COR-L47 (cell line): ENCODE data around the gene FTSJ3.
"Not testable (repeated sequence)": the region's sequence is repeated elsewhere in the genome, so short reads cannot be mapped to it uniquely, and the experiment has no call there.

Experiments used
- DNase-seq: peaks from one replicate; lab custom pipeline; 2025; lab: John Stamatoyannopoulos, UW

Gene FTSJ3

GRCh38 chr17:63827002-63827800 is at the start of gene FTSJ3, which contains the start of gene PSMC5:
Gene FTSJ3, minus strand, starts transcription at chr17:63827663. Its CDS starts 761 bp downstream, at chr17:63826902.
Gene PSMC5, plus strand, starts transcription at chr17:63827431. Its CDS starts 60 bp downstream, at chr17:63827491.
- DNase-seq, result peak; percentile 93

GRCh38 chr17:63874693-63875092 is 47.2 kb upstream of the FTSJ3 start:
- not testable (repeated sequence) for DNase-seq

- DNase-seq, result not testable (repeated sequence)
Observed at GRCh38 chr17:63874061-63874626, 46.7 kb upstream of the FTSJ3 start.

GRCh38 chr17:63873577-63873976 is 46.1 kb upstream of the FTSJ3 start, which contains the start of gene CSH2:
Gene CSH2, minus strand, starts transcription at chr17:63873677. Its CDS starts 63 bp downstream, at chr17:63873614.
- not testable (repeated sequence) for DNase-seq

GRCh38 chr17:63871646-63872365 is 44.3 kb upstream of the FTSJ3 start:
- DNase-seq, result not testable (repeated sequence)

- DNase-seq, result not testable (repeated sequence)
Observed at GRCh38 chr17:63870292-63870665, 42.8 kb upstream of the FTSJ3 start.

DNA sequence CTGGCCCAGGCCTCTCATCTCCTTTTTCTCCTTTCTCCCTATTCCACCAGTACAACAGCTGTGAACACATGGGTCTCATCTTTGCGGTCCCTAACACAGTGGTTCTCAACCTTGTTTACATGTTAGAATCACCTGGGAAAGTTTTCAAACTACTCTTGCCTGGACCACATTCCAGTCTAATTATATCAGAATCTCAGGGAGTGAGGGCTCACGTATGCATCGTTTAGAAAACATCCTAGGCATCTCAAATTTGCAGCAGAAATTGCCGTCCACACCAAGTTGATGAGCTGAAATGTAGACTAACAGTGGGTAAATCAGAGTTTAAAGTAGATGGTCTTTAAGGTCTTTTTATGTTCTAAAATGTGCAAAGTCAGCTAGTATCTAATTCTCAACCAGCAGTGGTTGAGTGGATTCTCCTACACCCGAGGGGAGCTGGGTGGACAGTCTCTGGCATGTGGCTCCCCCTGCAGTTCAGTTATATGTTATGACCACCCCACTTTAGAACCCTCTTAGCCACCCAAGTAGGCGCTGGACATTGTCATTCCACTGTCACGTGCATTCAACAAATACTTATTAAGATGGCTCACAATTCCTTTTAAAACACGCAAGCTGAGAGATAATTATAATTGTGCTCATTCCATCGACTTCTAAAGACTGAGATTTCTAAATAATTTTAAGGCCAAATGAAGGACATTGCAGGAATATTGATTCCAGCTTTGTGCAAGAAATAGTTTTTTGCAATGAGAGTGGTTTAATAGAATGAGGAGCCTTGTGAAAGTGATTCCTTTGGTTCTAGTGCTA is 42.2 kb upstream of the FTSJ3 start:
- DNase-seq, result not testable (repeated sequence)

DNA sequence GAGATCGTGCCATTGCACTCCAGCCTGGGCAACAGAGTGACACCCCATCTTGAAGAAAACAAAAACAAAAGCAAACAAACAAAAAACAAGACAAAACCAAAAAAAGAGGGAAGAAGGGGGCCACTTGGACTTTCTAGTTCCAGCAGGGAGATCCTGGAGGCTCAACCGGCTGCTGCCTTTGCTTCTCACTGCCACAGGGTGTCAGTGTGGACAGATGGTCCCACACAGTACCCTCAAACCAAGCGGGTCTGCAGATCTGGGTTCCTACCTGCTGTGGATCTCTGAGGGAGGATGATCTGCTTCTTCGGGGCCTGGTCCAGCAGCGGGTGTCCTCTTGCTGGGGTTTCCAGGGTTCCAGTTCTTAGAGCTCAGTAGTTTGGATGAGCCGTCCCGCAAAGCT is 39.2 kb upstream of the FTSJ3 start:
- not testable (repeated sequence) for DNase-seq

GRCh38 chr17:63859257-63859656 is 31.8 kb upstream of the FTSJ3 start:
- DNase-seq, result no peak

- not testable (repeated sequence) for DNase-seq
Observed at GRCh38 chr17:63856425-63856824, 29.0 kb upstream of the FTSJ3 start.

- no peak for DNase-seq
Observed at GRCh38 chr17:63855185-63855584, 27.7 kb upstream of the FTSJ3 start.

- DNase-seq, result no peak
Observed at GRCh38 chr17:63854709-63855108, 27.2 kb upstream of the FTSJ3 start.

DNA sequence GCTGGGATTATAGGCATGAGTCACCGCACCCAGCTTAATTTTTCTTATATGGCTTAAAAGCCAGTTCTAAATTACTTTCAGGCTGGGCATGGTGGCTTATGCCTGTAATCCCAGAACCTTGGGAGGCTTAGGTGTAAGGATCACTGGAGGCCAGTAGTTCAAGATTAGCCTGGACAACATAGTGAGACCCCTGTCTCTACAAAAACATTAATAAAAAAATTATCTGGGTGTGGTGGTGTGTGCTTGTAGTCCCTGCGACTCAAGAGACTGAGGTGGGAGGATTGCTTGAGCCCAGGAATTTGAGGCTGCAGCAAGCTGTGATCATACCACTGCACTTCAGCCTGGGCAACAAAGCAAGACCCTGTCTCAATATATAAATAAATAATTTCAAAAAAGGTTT is 25.8 kb upstream of the FTSJ3 start:
- DNase-seq, result no peak

DNA sequence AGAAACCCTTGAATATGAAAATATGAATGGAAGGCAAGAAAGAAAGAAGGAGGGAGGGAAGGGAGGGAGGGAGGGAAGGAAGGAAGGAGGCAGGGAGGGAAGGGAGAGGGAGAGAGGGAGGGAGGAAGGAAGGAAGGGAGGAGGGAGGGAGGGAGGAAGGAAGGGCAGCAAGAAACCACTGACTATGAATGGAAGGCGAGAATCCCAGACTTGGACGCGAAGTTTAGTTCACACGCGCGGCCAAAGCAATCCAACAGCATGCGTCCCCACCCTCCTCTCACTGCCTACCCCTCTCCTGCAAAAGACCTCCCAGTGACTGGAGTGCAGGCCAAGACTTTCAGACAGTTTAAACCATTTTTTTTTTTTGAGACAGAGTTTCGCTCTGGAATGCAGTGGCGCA is 22.9 kb upstream of the FTSJ3 start:
- DNase-seq, result no peak

DNA sequence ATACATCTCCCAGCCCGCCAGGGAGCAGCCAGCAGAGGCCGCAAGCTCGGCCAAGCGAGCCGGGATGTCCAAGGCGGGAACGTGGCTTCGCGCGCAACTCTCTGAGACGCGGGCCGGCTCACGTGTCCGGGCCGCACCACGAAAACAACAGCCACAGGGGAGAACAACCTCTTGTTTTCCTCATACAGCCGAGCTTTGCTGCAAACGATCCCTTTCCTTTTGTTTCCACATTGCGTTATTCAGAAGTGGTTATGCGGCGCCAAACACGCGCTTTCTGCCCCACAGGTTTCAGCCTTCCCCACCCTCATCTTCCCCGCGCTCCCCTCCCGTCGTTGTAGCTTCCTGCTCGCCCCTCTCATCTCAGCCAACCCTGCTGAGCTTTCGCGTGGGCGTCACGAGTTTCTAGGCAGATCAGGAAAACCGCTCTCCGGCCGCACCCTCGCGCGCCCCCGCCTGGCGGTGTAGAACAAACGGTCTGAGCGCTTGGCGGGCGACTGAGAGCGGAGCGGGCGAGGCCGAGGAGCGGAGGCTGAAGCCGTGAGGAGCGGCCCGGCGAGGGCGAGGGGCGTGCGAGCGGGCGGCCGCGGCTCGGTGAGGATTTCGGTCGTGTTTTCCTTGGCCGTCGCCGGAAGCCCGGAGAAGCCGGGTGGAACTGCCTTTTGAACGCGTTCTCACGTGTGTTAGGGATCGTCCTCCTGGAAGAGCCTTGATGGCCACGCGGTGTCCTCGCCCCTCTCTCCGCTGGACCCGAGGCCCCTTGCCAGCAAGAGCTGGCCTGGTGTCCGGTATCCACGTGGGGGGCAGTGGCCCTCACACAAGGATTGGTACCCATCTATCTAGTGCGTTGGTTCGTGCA is 21.6 kb upstream of the FTSJ3 start:
- peak; percentile 8 for DNase-seq

DNA sequence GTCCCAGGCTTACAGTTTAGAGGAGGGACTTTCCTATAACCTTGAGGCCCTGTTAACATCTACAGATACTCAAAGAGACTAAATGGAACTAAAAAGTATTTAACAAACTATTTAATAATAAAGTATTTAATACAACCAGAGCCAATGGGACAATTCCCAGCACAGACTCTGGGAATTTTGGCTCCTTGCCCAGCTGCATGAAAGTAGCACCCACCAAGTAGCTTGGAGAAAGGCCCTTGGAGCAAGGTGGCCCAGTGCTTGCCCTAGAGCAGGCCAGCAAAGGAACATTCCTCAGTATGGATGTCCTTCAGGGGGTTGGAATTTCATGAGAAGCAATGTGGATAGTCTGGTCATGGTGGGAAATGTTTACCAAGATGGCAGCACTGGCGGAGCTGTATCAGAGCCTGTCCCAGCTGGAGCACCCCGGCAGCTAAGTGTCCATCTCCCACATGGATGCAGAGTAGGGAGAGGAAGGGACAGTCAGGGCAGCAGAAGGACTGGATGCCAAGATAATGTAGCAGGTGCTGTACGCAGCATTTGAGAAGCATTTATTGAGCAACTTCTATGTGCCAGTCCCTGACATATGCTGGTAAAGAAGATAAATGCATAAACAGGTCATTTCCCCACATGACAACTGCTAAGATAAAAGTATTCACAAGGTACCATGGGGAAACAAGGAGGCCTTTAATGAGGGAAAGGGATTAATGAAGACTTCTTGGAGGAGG is 20.2 kb upstream of the FTSJ3 start:
- DNase-seq, result no peak

DNA sequence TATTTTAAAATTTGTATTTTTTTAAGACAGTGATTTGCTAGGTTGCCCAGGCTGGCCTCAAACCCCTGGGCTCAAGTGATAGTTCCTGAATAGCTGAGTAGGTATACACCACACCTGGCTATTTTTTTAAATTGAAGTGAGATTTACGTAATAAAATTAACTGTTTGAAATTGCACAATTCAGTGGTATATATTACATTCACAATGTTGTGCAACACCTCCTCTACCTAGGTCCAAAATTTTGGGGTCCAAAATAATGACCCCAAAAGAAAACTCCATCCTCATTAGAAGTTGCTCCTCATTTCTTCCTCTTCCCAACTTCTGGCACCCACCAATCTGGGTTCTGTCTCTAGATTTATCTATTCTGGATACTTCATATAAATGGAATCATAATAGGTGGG is 18.0 kb upstream of the FTSJ3 start:
- no peak for DNase-seq

DNA sequence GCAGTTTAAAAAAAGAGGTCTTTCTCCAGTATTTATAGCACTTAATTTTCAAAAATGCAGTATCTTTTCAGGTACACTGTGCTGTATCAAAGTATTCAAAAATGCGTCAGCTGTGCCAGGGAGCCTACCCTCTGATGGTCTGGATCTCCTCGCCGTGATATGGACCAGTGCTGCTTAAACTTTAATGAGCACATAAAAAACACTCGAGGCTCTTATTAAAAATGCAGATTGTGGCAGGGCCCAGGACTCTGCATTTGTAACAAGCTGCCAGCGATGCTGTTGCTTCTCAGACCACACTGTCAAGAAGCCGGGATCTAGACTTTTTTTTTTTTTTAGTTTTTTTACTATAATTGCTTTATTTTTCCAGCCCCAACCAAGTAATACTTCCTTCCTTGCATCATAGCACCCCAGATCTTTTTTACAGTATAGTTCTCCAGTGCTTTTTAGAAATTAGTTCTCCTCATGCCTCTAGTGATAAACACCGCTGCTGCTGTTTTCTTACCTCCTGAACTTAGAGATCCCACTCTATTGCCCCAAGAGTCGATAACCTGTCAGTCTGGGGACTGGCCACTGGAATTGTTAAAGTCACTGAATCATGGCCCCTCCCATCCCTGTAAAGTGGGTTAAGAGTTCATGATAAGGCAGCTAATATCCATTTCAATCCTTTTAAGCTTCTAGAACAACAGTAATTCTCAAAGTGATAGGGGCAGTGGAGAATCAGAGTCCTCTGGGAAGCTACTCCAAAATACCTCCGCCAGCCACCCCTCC is 16.6 kb upstream of the FTSJ3 start:
- DNase-seq, result no peak

GRCh38 chr17:63843387-63843888 is 16.0 kb upstream of the FTSJ3 start:
- not testable (repeated sequence) for DNase-seq
